HepG2 (cell line): ENCODE data around the gene SOX4. TPM values are rescaled to one million over a fixed set of nuclear protein-coding genes. Genes with fewer than 3 reads are reported as not detected.

Experiments
- ARID4A ChIP-seq: sonication (generic); formaldehyde crosslinking; IDR thresholded peaks from 2 replicates; pipeline ENCODE4 v1.5.0; 2020; ENCODE audit warnings: mild to moderate bottlenecking, missing genetic modification reagents, borderline replicate concordance
- ELF3 ChIP-seq: IDR thresholded peaks from 2 replicates; pipeline ENCODE4 v1.6.1; 2016; ENCODE audit warnings: missing genetic modification reagents, missing compliant biosample characterization
- GABPA ChIP-seq, 2 experiments: IDR thresholded peaks; 2 replicates each; pipeline ENCODE4 v1.6.1; 2011 to 2016; ENCODE audit warnings: low read depth in 2 of 2, low read length in 1 of 2, missing biosample characterization in 1 of 2, missing genetic modification characterization in 1 of 2
- GPBP1L1 ChIP-seq: sonication (generic); formaldehyde crosslinking; IDR thresholded peaks from 2 replicates; pipeline ENCODE4 v1.5.0; 2020; ENCODE audit warnings: mild to moderate bottlenecking, missing genetic modification reagents
- NFKB2 ChIP-seq: sonication (generic); formaldehyde crosslinking; IDR thresholded peaks from 2 replicates; pipeline ENCODE4 v1.4.0; 2020; ENCODE audit warnings: missing genetic modification reagents, borderline replicate concordance
- PBX2 ChIP-seq: IDR thresholded peaks from 2 replicates; pipeline ENCODE4 v1.6.1; 2016; ENCODE audit warnings: control low read depth
- THAP7 ChIP-seq: sonication (generic); formaldehyde crosslinking; IDR thresholded peaks from 2 replicates; pipeline ENCODE4 v1.8.1; 2023; ENCODE audit warnings: mild to moderate bottlenecking, missing genetic modification reagents
- ZNF280D ChIP-seq: sonication (generic); formaldehyde crosslinking; IDR thresholded peaks from 2 replicates; pipeline ENCODE4 v1.5.1; 2020; ENCODE audit warnings: mild to moderate bottlenecking, missing genetic modification reagents
- ZNF296 ChIP-seq: sonication (generic); formaldehyde crosslinking; conservative IDR thresholded peaks from 2 replicates; pipeline ENCODE4 v1.5.0; 2020; ENCODE audit warnings: mild to moderate bottlenecking, missing genetic modification reagents
- ZNF326 ChIP-seq: sonication (generic); formaldehyde crosslinking; IDR thresholded peaks from 2 replicates; pipeline ENCODE4 v1.4.0; 2020; ENCODE audit warnings: missing genetic modification reagents, borderline replicate concordance
- ZNF329 ChIP-seq: sonication (generic); formaldehyde crosslinking; IDR thresholded peaks from 2 replicates; pipeline ENCODE4 v1.9.0; 2021; ENCODE audit warnings: low read depth, mild to moderate bottlenecking, missing genetic modification reagents
- ZNF414 ChIP-seq: sonication (generic); formaldehyde crosslinking; IDR thresholded peaks from 2 replicates; pipeline ENCODE4 v1.5.0; 2020; ENCODE audit warnings: missing genetic modification reagents
- ZNF543 ChIP-seq: sonication (generic); formaldehyde crosslinking; IDR thresholded peaks from 2 replicates; pipeline ENCODE4 v1.4.0; 2020; ENCODE audit warnings: mild to moderate bottlenecking, missing genetic modification reagents
- ZNF564 ChIP-seq: sonication (generic); formaldehyde crosslinking; IDR thresholded peaks from 2 replicates; pipeline ENCODE4 v1.8.1; 2023; ENCODE audit warnings: mild to moderate bottlenecking, missing genetic modification reagents
- ZNF598 ChIP-seq: sonication (generic); formaldehyde crosslinking; IDR thresholded peaks from 2 replicates; pipeline ENCODE4 v1.5.1; 2020; ENCODE audit warnings: mild to moderate bottlenecking, missing genetic modification reagents, borderline replicate concordance
- polyA plus RNA-seq, 8 experiments: library from polyadenylated mRNA; depleted of rRNA in 3 of 8; stranded (reverse) in 7 of 8; unstranded in 1 of 8; fragments of >200 nt; fragmentation: Illumina TruSeq in 4 of 8; extraction: Trizol in 4 of 8; gene quantifications; 2 replicates each; pipeline versions ENCODE4 v1.2.1 to v1.2.3, GENCODE V29; 2011 to 2016; ENCODE audit warnings: low read depth in 4 of 8, missing spikeins in 1 of 8, mixed read lengths in 1 of 8; ENCODE audit not compliant: insufficient read depth in 1 of 8
- total RNA-seq, 5 experiments: library from RNA; depleted of rRNA; stranded (reverse); fragments of >200 nt; fragmentation: Illumina TruSeq; extraction: Trizol; gene quantifications; 2 replicates each; pipeline ENCODE4 v1.2.3, GENCODE V29; 2016; ENCODE audit warnings: low read depth in 1 of 5

The SOX4 gene
- total and polyA plus RNA-seq, 2 of the 13 experiments (the other 11 are each of a cell fraction or from before 2014, with no cell fraction given) = 2.6 to 3.4 TPM

GRCh38 chr6:21588481-21589351 is 4.8 kb upstream of the SOX4 start (continued):
- 0 out of 2 replicates have a peak, but pooled peaks have one; percentile 3 for TF ChIP-seq ZNF543 (CRISPR knock-in tag)
- TF ChIP-seq ZNF326 (CRISPR knock-in tag) = no peak
- peak; percentile 87; the same call in 1 of the 2 replicates for TF ChIP-seq ZNF414 (CRISPR knock-in tag)
- TF ChIP-seq ZNF598 (CRISPR knock-in tag) = 0 out of 2 replicates have a peak, but pooled peaks have one; percentile 42
- TF ChIP-seq ZNF564 (CRISPR knock-in tag) = 0 out of 2 replicates have a peak, but pooled peaks have one; percentile 15
- peak; percentile 2; the same call in 1 of the 2 replicates for TF ChIP-seq ZNF280D (CRISPR knock-in tag)
- no peak for TF ChIP-seq PBX2 (CRISPR knock-in tag)
- TF ChIP-seq GPBP1L1 (CRISPR knock-in tag) = no peak
- TF ChIP-seq ZNF296 = 0 out of 2 replicates have a peak, but pooled peaks have one; percentile 47
- TF ChIP-seq THAP7 (CRISPR knock-in tag) = 0 out of 2 replicates have a peak, but pooled peaks have one; percentile 10
- peak; percentile 11; the same call in 1 of the 2 replicates for TF ChIP-seq ARID4A
- 0 out of 2 replicates have a peak, but pooled peaks have one; percentile 19 for TF ChIP-seq ELF3 (CRISPR knock-in tag)
- peak; percentile 6; the same call in 1 of the 2 replicates for TF ChIP-seq NFKB2
- no peak for TF ChIP-seq GABPA (IDR thresholded peaks at IDR 0.05; ENCODE audit: low read depth, low read length)
- TF ChIP-seq GABPA (CRISPR knock-in tag; IDR thresholded peaks at IDR 0.05; ENCODE audit: low read depth) = peak; percentile 7; the same call in 1 of the 2 replicates
- no peak; the same call in 1 of the 2 replicates for TF ChIP-seq ZNF329 (CRISPR knock-in tag)
